SU-DHL-6 (cell line): ENCODE measurements around the gene CACNA1C.

Experiments
- EZH2phosphoT487 ChIP-seq: fragments of 200-600 bp; sonication (generic), shearing (Covaris generic); conservative IDR thresholded peaks from 2 replicates; pipeline ENCODE4 v1.6.1; 2018; ENCODE audit warnings: mild to moderate bottlenecking, antibody characterized with exemption, low read length, moderate library complexity, mixed read lengths
- TF ChIP-seq, protein P1 (sequence below): fragments of 200-600 bp; sonication (generic); IDR thresholded peaks from one replicate; pipeline ENCODE4 v1.5.1; 2017; ENCODE audit warnings: antibody characterized with exemption, mild to moderate bottlenecking, low read length, moderate library complexity; ENCODE audit not compliant: insufficient read depth, poor library complexity, severe bottlenecking

DNA sequence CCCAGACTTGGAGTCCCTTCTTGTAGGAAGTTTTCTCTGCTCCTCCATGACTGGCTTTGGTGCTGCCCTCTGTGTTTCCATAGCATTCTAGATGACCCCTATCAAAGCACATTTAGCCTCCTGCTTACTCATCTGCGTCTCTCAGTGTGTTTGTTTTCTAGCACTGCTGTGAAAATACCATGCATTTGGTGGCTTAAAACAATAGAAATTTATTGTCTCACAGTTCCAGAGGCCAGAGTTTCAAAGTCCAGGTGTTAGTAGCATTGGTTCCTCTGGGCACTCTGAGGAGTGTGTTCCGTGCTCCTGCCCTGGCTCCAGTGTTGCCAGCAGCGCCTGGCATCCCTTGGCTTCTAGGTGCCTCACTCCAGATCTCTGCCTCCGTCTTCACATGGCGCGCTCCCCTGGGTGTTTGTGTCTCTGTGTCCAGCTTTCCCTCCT is 86.1 kb downstream of the CACNA1C start:
- TF ChIP-seq, protein P1, sequence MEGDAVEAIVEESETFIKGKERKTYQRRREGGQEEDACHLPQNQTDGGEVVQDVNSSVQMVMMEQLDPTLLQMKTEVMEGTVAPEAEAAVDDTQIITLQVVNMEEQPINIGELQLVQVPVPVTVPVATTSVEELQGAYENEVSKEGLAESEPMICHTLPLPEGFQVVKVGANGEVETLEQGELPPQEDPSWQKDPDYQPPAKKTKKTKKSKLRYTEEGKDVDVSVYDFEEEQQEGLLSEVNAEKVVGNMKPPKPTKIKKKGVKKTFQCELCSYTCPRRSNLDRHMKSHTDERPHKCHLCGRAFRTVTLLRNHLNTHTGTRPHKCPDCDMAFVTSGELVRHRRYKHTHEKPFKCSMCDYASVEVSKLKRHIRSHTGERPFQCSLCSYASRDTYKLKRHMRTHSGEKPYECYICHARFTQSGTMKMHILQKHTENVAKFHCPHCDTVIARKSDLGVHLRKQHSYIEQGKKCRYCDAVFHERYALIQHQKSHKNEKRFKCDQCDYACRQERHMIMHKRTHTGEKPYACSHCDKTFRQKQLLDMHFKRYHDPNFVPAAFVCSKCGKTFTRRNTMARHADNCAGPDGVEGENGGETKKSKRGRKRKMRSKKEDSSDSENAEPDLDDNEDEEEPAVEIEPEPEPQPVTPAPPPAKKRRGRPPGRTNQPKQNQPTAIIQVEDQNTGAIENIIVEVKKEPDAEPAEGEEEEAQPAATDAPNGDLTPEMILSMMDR = no peak
- no peak for TF ChIP-seq EZH2phosphoT487
